Large intestine (tissue), 3 donors: ENCODE data around the gene GDPD5. TPM values are rescaled to one million over a fixed set of nuclear protein-coding genes. Genes with fewer than 3 reads are reported as not detected.

Source experiments
- DNase-seq, 2 donors: peaks; one replicate each; pipeline versions ENCODE4 v3.0.0 to v3.0.0-alpha.2; 2013
- H3K27ac ChIP-seq: one replicate; pipeline ENCODE4 v1.5.1; 2013; ENCODE audit warnings: low read length
- H3K27me3 ChIP-seq: 2 replicates; pipeline ENCODE4 v1.6.1; 2013; ENCODE audit warnings: low read length; ENCODE audit not compliant: control insufficient read depth, insufficient read depth
- H3K36me3 ChIP-seq: 2 replicates; pipeline ENCODE4 v1.6.1; 2013; ENCODE audit warnings: low read length; ENCODE audit not compliant: control insufficient read depth, insufficient read depth
- H3K4me1 ChIP-seq: one replicate; pipeline ENCODE4 v1.6.1; 2013; ENCODE audit warnings: low read length; ENCODE audit not compliant: control insufficient read depth, insufficient read depth
- H3K4me3 ChIP-seq: one replicate; pipeline ENCODE4 v1.5.1; 2013; ENCODE audit warnings: low read length
- H3K9me3 ChIP-seq: one replicate; pipeline ENCODE4 v1.6.1; 2013; ENCODE audit warnings: mild to moderate bottlenecking, low read depth, low read length, moderate library complexity; ENCODE audit not compliant: control insufficient read depth
- WGBS: methylation state at CpG from one replicate; pipeline ENCODE4 v1.1.5; 2013; ENCODE audit warnings: low lambda C conversion rate; ENCODE audit not compliant: insufficient coverage; 5-methylcytosine and 5-hydroxymethylcytosine counted together
- polyA plus RNA-seq: library from polyadenylated mRNA; unstranded; fragments of 120-200 nt; gene quantifications from one replicate; pipeline ENCODE4 v1.2.1, GENCODE V29; 2013

GDPD5 gene
- polyA plus RNA-seq, 1 donor, result 71.7 TPM

GRCh38 chr11:75547617-75548058 is 21.9 kb upstream of the GDPD5 start:
- no peaks in the 10 kb centered on the region for H3K36me3 ChIP-seq
- WGBS, result 83% methylated on average over 1 of the region's 7 CpGs
- no peak overlapping the region for H3K27ac ChIP-seq
- no peak overlapping the region for H3K4me3 ChIP-seq
- H3K9me3 ChIP-seq, result no peaks in the 10 kb centered on the region
- H3K27me3 ChIP-seq, result no peaks in the 10 kb centered on the region
- DNase-seq, result peak; percentile 43 to 49
- peaks cover 6% of the 10 kb centered on the region for H3K4me1 ChIP-seq

- DNase-seq, result no peak
- no peaks in the 10 kb centered on the region for H3K9me3 ChIP-seq
- H3K27me3 ChIP-seq, result no peaks in the 10 kb centered on the region
- WGBS, result 100% methylated on average over 1 of the region's 1 CpG
- no peak overlapping the region for H3K27ac ChIP-seq
- peaks cover 6% of the 10 kb centered on the region for H3K4me1 ChIP-seq
- H3K36me3 ChIP-seq, result no peaks in the 10 kb centered on the region
- H3K4me3 ChIP-seq, result no peak overlapping the region
Measured at GRCh38 chr11:75547177-75547576, 21.4 kb upstream of the GDPD5 start.

- DNase-seq, result no peak
- Histone ChIP-seq H3K36me3 (no peaks in the 10 kb centered on the region), H3K4me3 (no peak overlapping the region), H3K27me3 (no peaks in the 10 kb centered on the region), H3K9me3 (no peaks in the 10 kb centered on the region), H3K4me1 (peaks cover 12% of the 10 kb centered on the region), H3K27ac (no peak overlapping the region)
- no CpG with 5 or more reads among the region's 6 CpGs for WGBS
Measured at GRCh38 chr11:75543806-75544205, 18.1 kb upstream of the GDPD5 start.

- peaks cover 6% of the 10 kb centered on the region for H3K4me1 ChIP-seq
- no peak for DNase-seq
- no peaks in the 10 kb centered on the region for H3K36me3 ChIP-seq
- no peaks in the 10 kb centered on the region for H3K27me3 ChIP-seq
- H3K4me3 ChIP-seq, result no peak overlapping the region
- no peaks in the 10 kb centered on the region for H3K9me3 ChIP-seq
- WGBS, result no CpG with 5 or more reads among the region's 1 CpG
- H3K27ac ChIP-seq, result no peak overlapping the region
Measured at GRCh38 chr11:75542088-75542438, 16.3 kb upstream of the GDPD5 start.

GRCh38 chr11:75541193-75542087 is 15.7 kb upstream of the GDPD5 start:
- no peaks in the 10 kb centered on the region for H3K27me3 ChIP-seq
- peak in 1 of 2 donors; percentile 61 for DNase-seq
- H3K4me1 ChIP-seq, result peaks cover 6% of the 10 kb centered on the region
- H3K27ac ChIP-seq, result no peak overlapping the region
- WGBS, result no CpG with 5 or more reads among the region's 4 CpGs
- H3K36me3 ChIP-seq, result no peaks in the 10 kb centered on the region
- H3K9me3 ChIP-seq, result no peaks in the 10 kb centered on the region
- H3K4me3 ChIP-seq, result no peak overlapping the region

GRCh38 chr11:75539459-75540334 is 14.0 kb upstream of the GDPD5 start:
- H3K4me3 ChIP-seq, result no peak overlapping the region
- no peak for DNase-seq
- no CpG with 5 or more reads among the region's 9 CpGs for WGBS
- H3K4me1 ChIP-seq, result peaks cover 11% of the 10 kb centered on the region
- H3K36me3 ChIP-seq, result no peaks in the 10 kb centered on the region
- no peak overlapping the region for H3K27ac ChIP-seq
- H3K27me3 ChIP-seq, result no peaks in the 10 kb centered on the region
- no peaks in the 10 kb centered on the region for H3K9me3 ChIP-seq

- Histone ChIP-seq H3K9me3 (no peaks in the 10 kb centered on the region), H3K27ac (no peak overlapping the region), H3K36me3 (no peaks in the 10 kb centered on the region), H3K27me3 (no peaks in the 10 kb centered on the region), H3K4me3 (no peak overlapping the region), H3K4me1 (peaks cover 21% of the 10 kb centered on the region)
- peak in 1 of 2 donors; percentile 73 for DNase-seq
- no CpG with 5 or more reads among the region's 11 CpGs for WGBS
Measured at GRCh38 chr11:75538150-75538942, 12.6 kb upstream of the GDPD5 start.

GRCh38 chr11:75537740-75538139 is 12.0 kb upstream of the GDPD5 start:
- 90% methylated on average over 2 of the region's 5 CpGs for WGBS
- peaks cover 21% of the 10 kb centered on the region for H3K4me1 ChIP-seq

GRCh38 chr11:75536786-75537641 is 11.3 kb upstream of the GDPD5 start:
- DNase-seq, result no peak
- H3K27ac ChIP-seq, result no peak overlapping the region
- WGBS, result 80% methylated on average over 1 of the region's 13 CpGs
- no peaks in the 10 kb centered on the region for H3K36me3 ChIP-seq
- H3K27me3 ChIP-seq, result no peaks in the 10 kb centered on the region
- H3K4me3 ChIP-seq, result no peak overlapping the region
- H3K9me3 ChIP-seq, result no peaks in the 10 kb centered on the region
- peaks cover 21% of the 10 kb centered on the region for H3K4me1 ChIP-seq

More at GRCh38 chr11:75537740-75538139, 12.0 kb upstream of the GDPD5 start:
- no peak for DNase-seq
- H3K9me3 ChIP-seq, result no peaks in the 10 kb centered on the region
- H3K27me3 ChIP-seq, result no peaks in the 10 kb centered on the region
- H3K27ac ChIP-seq, result no peak overlapping the region
- no peaks in the 10 kb centered on the region for H3K36me3 ChIP-seq
- H3K4me3 ChIP-seq, result no peak overlapping the region
